Prostate gland (tissue), 2 donors: ENCODE results near the gene C1QL1. TPM values are rescaled to one million over a fixed set of nuclear protein-coding genes. Genes with fewer than 3 reads are reported as not detected.

Experiments used
- DNase-seq: peaks from one replicate; pipeline ENCODE4 v3.0.0-alpha.2; 2019; ENCODE audit warnings: low spot score
- H3K27ac ChIP-seq, 2 donors: fragments of 200-600 bp; sonication (generic); 2 replicates each; pipeline ENCODE4 v1.5.1; 2017 to 2019
- H3K27me3 ChIP-seq: fragments of 200-600 bp; sonication (generic); replicated peaks from 2 replicates; pipeline ENCODE4 v1.5.1; 2019; ENCODE audit not compliant: insufficient read depth
- H3K36me3 ChIP-seq, 2 donors: fragments of 200-600 bp; sonication (generic); 1 replicate in 1 of 2; 2 replicates in 1 of 2; pipeline versions ENCODE4 v1.5.1 to v1.8.1; 2017 to 2019
- H3K4me1 ChIP-seq: fragments of 200-600 bp; sonication (generic); replicated peaks from 2 replicates; pipeline ENCODE4 v1.5.1; 2019
- H3K4me3 ChIP-seq, 2 donors: fragments of 200-600 bp; sonication (generic); 2 replicates each; pipeline ENCODE4 v1.5.1; 2017 to 2019
- H3K9me3 ChIP-seq: fragments of 200-600 bp; sonication (generic); 2 replicates; pipeline ENCODE4 v1.5.1; 2017
- CTCF ChIP-seq, 4 experiments: fragments of 200-600 bp in 2 of 4; fragments of 450-650 bp in 2 of 4; sonication (generic) in 2 of 4; IDR thresholded peaks; 1 replicate in 3 of 4; 2 replicates in 1 of 4; pipeline ENCODE4 v1.5.1; 2016 to 2019; ENCODE audit warnings: antibody characterized with exemption in 4 of 4, mild to moderate bottlenecking in 2 of 4, moderate library complexity in 2 of 4
- POLR2A ChIP-seq: fragments of 450-650 bp; IDR thresholded peaks from one replicate; pipeline ENCODE4 v1.6.1; 2016; ENCODE audit warnings: antibody characterized with exemption, mild to moderate bottlenecking
- POLR2AphosphoS5 ChIP-seq: sonication (generic); formaldehyde crosslinking; IDR thresholded peaks from one replicate; pipeline ENCODE4 v1.6.1; 2017; ENCODE audit warnings: antibody characterized with exemption
- WGBS: methylation state at CpG from one replicate; pipeline ENCODE4 v1.1.5; 2018; 5-methylcytosine and 5-hydroxymethylcytosine counted together
- intact Hi-C: fragments of 100-400 bp; cut with DNase I; formaldehyde crosslinking; loops from one replicate; pipeline ENCODE4 v1.14.2; 2022
- total RNA-seq, 2 donors: library from RNA; depleted of rRNA; stranded (reverse); fragments of >200 nt; gene quantifications; one replicate each; pipeline ENCODE4 v1.1.0, GENCODE V29; 2016

C1QL1 gene
- total RNA-seq, 2 donors from 2014 or later, result 0.87 to 1.1 TPM

- H3K9me3 ChIP-seq, result no peaks in the 10 kb centered on the region
- no peak for DNase-seq
- no peak overlapping the region for H3K27ac ChIP-seq
- no peak for TF ChIP-seq CTCF (IDR thresholded peaks at IDR 0.05)
- TF ChIP-seq POLR2A, result no peak
- TF ChIP-seq POLR2AphosphoS5, result no peak
- H3K36me3 ChIP-seq, result no peaks in the 10 kb centered on the region
- intact Hi-C loops, result loop anchor here (5.0 kb wide), 1 partner anchor 198 kb away; no protein-coding TSS in a partner anchor
- H3K4me1 ChIP-seq, result no peaks in the 10 kb centered on the region
- H3K27me3 ChIP-seq, result no peaks in the 10 kb centered on the region
- no peak overlapping the region for H3K4me3 ChIP-seq
- 93% methylated on average over 2 of the region's 2 CpGs for WGBS
Measured at GRCh38 chr17:44919411-44919810, 48.7 kb downstream of the C1QL1 start.

- DNase-seq, result no peak
- TF ChIP-seq POLR2AphosphoS5 (no peak), CTCF (IDR thresholded peaks at IDR 0.05) (no peak), POLR2A (no peak)
- H3K27ac ChIP-seq, result no peak overlapping the region
- no peaks in the 10 kb centered on the region for H3K9me3 ChIP-seq
- H3K4me1 ChIP-seq, result no peaks in the 10 kb centered on the region
- no peaks in the 10 kb centered on the region for H3K27me3 ChIP-seq
- H3K4me3 ChIP-seq, result no peak overlapping the region
- WGBS, result 70% methylated on average over 2 of the region's 2 CpGs
- no peaks in the 10 kb centered on the region for H3K36me3 ChIP-seq
- intact Hi-C loops, result loop anchor here (5.0 kb wide), 1 partner anchor 199 kb away; no protein-coding TSS in a partner anchor
Measured at GRCh38 chr17:44918006-44918405, 50.1 kb downstream of the C1QL1 start.

- Histone ChIP-seq H3K4me1 (no peaks in the 10 kb centered on the region), H3K27ac (no peak overlapping the region), H3K9me3 (no peaks in the 10 kb centered on the region), H3K27me3 (peaks cover under 1% of the 10 kb centered on the region), H3K4me3 (no peak overlapping the region), H3K36me3 (no peaks in the 10 kb centered on the region)
- 83% methylated on average over 6 of the region's 6 CpGs for WGBS
- TF ChIP-seq POLR2A, result no peak
- TF ChIP-seq CTCF (IDR thresholded peaks at IDR 0.05), result no peak
- no peak for TF ChIP-seq POLR2AphosphoS5
- no peak for DNase-seq
- intact Hi-C loops, result loop anchor here (5.0 kb wide), 1 partner anchor 200 kb away; no protein-coding TSS in a partner anchor
Measured at GRCh38 chr17:44917456-44917855, 50.6 kb downstream of the C1QL1 start.

GRCh38 chr17:44916781-44917241 lies 51.3 kb downstream of the C1QL1 start:
- H3K36me3 ChIP-seq, result no peaks in the 10 kb centered on the region
- TF ChIP-seq CTCF (IDR thresholded peaks at IDR 0.05) (no peak), POLR2A (no peak), POLR2AphosphoS5 (peak; percentile 48)

More at GRCh38 chr17:44916781-44917241, 51.3 kb downstream of the C1QL1 start:
- no peak overlapping the region for H3K4me3 ChIP-seq
- peak; percentile 70 for DNase-seq
- intact Hi-C loops, result loop anchor here (5.0 kb wide), 1 partner anchor 200 kb away; no protein-coding TSS in a partner anchor
- no peaks in the 10 kb centered on the region for H3K9me3 ChIP-seq
- no peaks in the 10 kb centered on the region for H3K4me1 ChIP-seq
- no peak overlapping the region for H3K27ac ChIP-seq
- peaks cover 3% of the 10 kb centered on the region for H3K27me3 ChIP-seq
- WGBS, result 30% methylated on average over 9 of the region's 10 CpGs
